ENCODE data around the gene SFTPA2. TPM values are rescaled to one million over a fixed set of nuclear protein-coding genes. Genes with fewer than 3 reads are reported as not detected.
"Not testable (repeated sequence)": the region's sequence is repeated elsewhere in the genome, so short reads cannot be mapped to it uniquely, and the experiment has no call there.

The SFTPA2 gene
- total and polyA plus RNA-seq, 2 experiments from 2014 or later = not detected

- H3K27me3 ChIP-seq (ENCODE audit: insufficient read depth); ATAC-seq; H3K4me1 ChIP-seq (ENCODE audit: insufficient read depth); H3K9me2 ChIP-seq (ENCODE audit: insufficient read depth); H3K4me1 Mint-ChIP-seq; H3K4me3 Mint-ChIP-seq; H3K27ac Mint-ChIP-seq; H3K79me2 ChIP-seq (replicated peaks; ENCODE audit: insufficient read depth); H4K20me1 ChIP-seq (replicated peaks; ENCODE audit: insufficient read depth); H3K36me3 ChIP-seq (ENCODE audit: insufficient read depth); H3K9me3 Mint-ChIP-seq; H3K4me3 ChIP-seq; H3K4me2 ChIP-seq; H3F3A ChIP-seq (replicated peaks; ENCODE audit: low read depth); H3K36me3 Mint-ChIP-seq (ENCODE audit: low read depth); H3K27me3 Mint-ChIP-seq (ENCODE audit: insufficient read depth, low read depth, poor library complexity); DNase-seq (ENCODE audit: low spot score); H2AFZ ChIP-seq; H3K27ac ChIP-seq (ENCODE audit: low read depth): not testable (repeated sequence)
Measured at GRCh38 chr10:79544926-79545659, 15.1 kb downstream of the SFTPA2 start.

GRCh38 chr10:79544408-79544807 lies 15.8 kb downstream of the SFTPA2 start:
- not testable (repeated sequence) for H3K27me3 Mint-ChIP-seq (ENCODE audit: insufficient read depth, low read depth, poor library complexity); H3K79me2 ChIP-seq (replicated peaks; ENCODE audit: insufficient read depth); H3K9me3 Mint-ChIP-seq; H3K36me3 ChIP-seq (ENCODE audit: insufficient read depth); H3K4me3 Mint-ChIP-seq; H3K27ac ChIP-seq (ENCODE audit: low read depth); H3K4me1 ChIP-seq (ENCODE audit: insufficient read depth); ATAC-seq; H3K9me2 ChIP-seq (ENCODE audit: insufficient read depth); H3K4me3 ChIP-seq; DNase-seq (ENCODE audit: low spot score); H3K4me1 Mint-ChIP-seq; H3K4me2 ChIP-seq; H2AFZ ChIP-seq; H3K36me3 Mint-ChIP-seq (ENCODE audit: low read depth); H3K27ac Mint-ChIP-seq; H4K20me1 ChIP-seq (replicated peaks; ENCODE audit: insufficient read depth); H3F3A ChIP-seq (replicated peaks; ENCODE audit: low read depth); H3K27me3 ChIP-seq (ENCODE audit: insufficient read depth)

GRCh38 chr10:79542626-79543025 lies 17.6 kb downstream of the SFTPA2 start:
- no peaks in the 10 kb centered on the region for H3K36me3 ChIP-seq (ENCODE audit: insufficient read depth)
- no peak for TF ChIP-seq CREB1 (CRISPR knock-in tag; IDR thresholded peaks at IDR 0.05; ENCODE audit: low read depth)
- no peak for TF ChIP-seq JUNB (IDR thresholded peaks at IDR 0.05; ENCODE audit: unreplicated experiment)
- TF ChIP-seq ZNF114 (CRISPR knock-in tag; IDR thresholded peaks at IDR 0.05) = no peak
- no peak for TF ChIP-seq STAT1 (IDR thresholded peaks at IDR 0.05; ENCODE audit: unreplicated experiment)
- H4K20me1 ChIP-seq (replicated peaks; ENCODE audit: insufficient read depth) = no peaks in the 10 kb centered on the region
- H3K4me3 ChIP-seq = no peak overlapping the region
- Mint-ChIP-seq H3K4me3 (no peak overlapping the region), H3K27me3 (ENCODE audit: insufficient read depth, low read depth, poor library complexity) (peaks cover 7% of the 10 kb centered on the region), H3K4me1 (no peaks in the 10 kb centered on the region; the same call in 2 of the 3 replicates), H3K9me3 (no peaks in the 10 kb centered on the region), H3K36me3 (ENCODE audit: low read depth) (no peaks in the 10 kb centered on the region), H3K27ac (no peak overlapping the region)
- no peaks in the 10 kb centered on the region for H3K9me2 ChIP-seq (ENCODE audit: insufficient read depth)
- no peaks in the 10 kb centered on the region for H3K27me3 ChIP-seq (ENCODE audit: insufficient read depth)
- no peaks in the 10 kb centered on the region for H3K79me2 ChIP-seq (replicated peaks; ENCODE audit: insufficient read depth)
- no peak for DNase-seq (ENCODE audit: low spot score)
- no peak overlapping the region for H3K27ac ChIP-seq (ENCODE audit: low read depth)
- H3K4me1 ChIP-seq (ENCODE audit: insufficient read depth) = no peaks in the 10 kb centered on the region
- ATAC-seq = no peak
- H3F3A ChIP-seq (replicated peaks; ENCODE audit: low read depth) = no peaks in the 10 kb centered on the region
- H2AFZ ChIP-seq = no peak overlapping the region
- H3K4me2 ChIP-seq = no peak overlapping the region

- not testable (repeated sequence) for H3K79me2 ChIP-seq (replicated peaks; ENCODE audit: insufficient read depth); H3K27ac Mint-ChIP-seq; H3K9me2 ChIP-seq (ENCODE audit: insufficient read depth); DNase-seq (ENCODE audit: low spot score); H3K4me2 ChIP-seq; H3K4me1 ChIP-seq (ENCODE audit: insufficient read depth); H4K20me1 ChIP-seq (replicated peaks; ENCODE audit: insufficient read depth); H3K36me3 Mint-ChIP-seq (ENCODE audit: low read depth); H2AFZ ChIP-seq; ATAC-seq; H3K4me3 Mint-ChIP-seq; H3F3A ChIP-seq (replicated peaks; ENCODE audit: low read depth); H3K4me3 ChIP-seq; H3K27ac ChIP-seq (ENCODE audit: low read depth); H3K27me3 ChIP-seq (ENCODE audit: insufficient read depth); H3K27me3 Mint-ChIP-seq (ENCODE audit: insufficient read depth, low read depth, poor library complexity); H3K4me1 Mint-ChIP-seq; H3K36me3 ChIP-seq (ENCODE audit: insufficient read depth); H3K9me3 Mint-ChIP-seq
Measured at GRCh38 chr10:79540930-79541329, 19.3 kb downstream of the SFTPA2 start.

- H3K27me3 ChIP-seq (ENCODE audit: insufficient read depth); H3K9me3 Mint-ChIP-seq; H3K36me3 ChIP-seq (ENCODE audit: insufficient read depth); H3K4me3 ChIP-seq; H3K27me3 Mint-ChIP-seq (ENCODE audit: insufficient read depth, low read depth, poor library complexity); H3F3A ChIP-seq (replicated peaks; ENCODE audit: low read depth); H3K9me2 ChIP-seq (ENCODE audit: insufficient read depth); H3K27ac Mint-ChIP-seq; H4K20me1 ChIP-seq (replicated peaks; ENCODE audit: insufficient read depth); DNase-seq (ENCODE audit: low spot score); H3K27ac ChIP-seq (ENCODE audit: low read depth); H3K4me1 ChIP-seq (ENCODE audit: insufficient read depth); H3K79me2 ChIP-seq (replicated peaks; ENCODE audit: insufficient read depth); H3K4me3 Mint-ChIP-seq; H3K4me2 ChIP-seq; H3K4me1 Mint-ChIP-seq; H3K36me3 Mint-ChIP-seq (ENCODE audit: low read depth); H2AFZ ChIP-seq; ATAC-seq: not testable (repeated sequence)
Measured at GRCh38 chr10:79538311-79538710, 21.9 kb downstream of the SFTPA2 start.

- not testable (repeated sequence) for H3K27ac ChIP-seq (ENCODE audit: low read depth); H3K9me2 ChIP-seq (ENCODE audit: insufficient read depth); H3K79me2 ChIP-seq (replicated peaks; ENCODE audit: insufficient read depth); H2AFZ ChIP-seq; H3K4me1 ChIP-seq (ENCODE audit: insufficient read depth); H3K4me3 Mint-ChIP-seq; H3K36me3 Mint-ChIP-seq (ENCODE audit: low read depth); H4K20me1 ChIP-seq (replicated peaks; ENCODE audit: insufficient read depth); H3K4me2 ChIP-seq; ATAC-seq; H3K36me3 ChIP-seq (ENCODE audit: insufficient read depth); DNase-seq (ENCODE audit: low spot score); H3K27ac Mint-ChIP-seq; H3K9me3 Mint-ChIP-seq; H3F3A ChIP-seq (replicated peaks; ENCODE audit: low read depth); H3K4me3 ChIP-seq; H3K4me1 Mint-ChIP-seq; H3K27me3 ChIP-seq (ENCODE audit: insufficient read depth); H3K27me3 Mint-ChIP-seq (ENCODE audit: insufficient read depth, low read depth, poor library complexity)
Measured at GRCh38 chr10:79533903-79534175, 26.4 kb downstream of the SFTPA2 start.

All from GM23338 (cell line).